Fibroblast of skin of left biceps (primary cell): ENCODE results near the gene CDK4.
A peak's percentile ranks its signal among the peaks of the same experiment; 100 is the strongest.

Source experiments
- DNase-seq, 2 experiments: peaks; one replicate each; pipeline ENCODE4 v3.0.0-alpha.2; 2013; ENCODE audit warnings: low read depth in 2 of 2

The CDK4 gene

GRCh38 chr12:57771873-57772428 is 19.8 kb upstream of the CDK4 start, which contains the start of gene METTL1:
METTL1 (minus strand) TSS chr12:57772105; CDS start chr12:57772083, 22 bp downstream.
- peak; percentile 89 to 92 for DNase-seq

DNA sequence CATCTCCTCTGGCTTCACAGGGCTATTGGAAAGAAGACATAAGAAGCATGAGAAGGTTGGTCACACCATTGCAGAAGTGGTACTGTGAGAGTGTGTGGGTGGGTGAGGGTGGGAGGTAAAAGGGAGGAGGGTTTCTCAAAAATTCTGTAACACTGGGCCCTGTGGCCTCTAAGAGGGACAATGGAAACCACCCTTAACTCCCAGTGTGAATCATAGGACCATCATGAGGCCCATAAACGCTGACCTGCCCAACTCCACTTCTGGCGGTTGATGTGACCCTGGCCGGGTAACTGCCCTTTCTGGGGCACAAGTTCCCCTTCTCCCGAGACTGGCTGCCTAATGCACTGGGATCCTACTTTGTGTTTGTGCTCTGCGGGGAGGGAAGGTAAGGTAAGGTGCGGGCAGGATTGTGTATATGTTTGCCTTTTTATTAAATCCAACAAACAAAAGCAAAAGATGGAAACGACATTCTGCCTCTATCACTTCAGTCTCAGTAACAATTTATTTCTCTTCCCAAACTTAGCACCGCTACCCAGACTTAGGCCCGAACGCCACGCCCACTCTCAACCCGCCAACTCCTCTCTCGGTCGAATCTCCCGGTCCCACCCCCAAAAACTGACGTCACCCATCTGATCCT is 19.2 kb upstream of the CDK4 start:
- peak; percentile 74 to 76 for DNase-seq

DNA sequence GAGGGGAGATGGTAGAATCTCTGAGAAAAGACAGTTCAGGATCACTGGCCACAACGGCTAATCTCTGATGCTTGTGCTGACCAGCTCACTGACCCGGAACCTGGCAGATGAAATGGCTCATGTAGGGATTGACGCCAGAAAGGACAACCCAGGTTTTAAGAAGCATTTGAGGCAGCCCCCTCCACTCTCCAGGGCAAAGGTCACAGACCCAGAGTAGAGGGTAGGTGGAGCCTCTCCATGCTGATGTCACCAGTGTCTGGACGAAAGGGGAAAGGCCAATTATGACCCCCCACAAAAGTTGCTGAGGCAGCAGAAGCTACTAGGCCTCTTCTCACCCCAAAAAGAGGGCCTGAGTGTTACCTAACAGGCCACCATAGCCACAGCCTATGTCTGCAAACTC is 18.6 kb upstream of the CDK4 start:
- DNase-seq = no peak

DNA sequence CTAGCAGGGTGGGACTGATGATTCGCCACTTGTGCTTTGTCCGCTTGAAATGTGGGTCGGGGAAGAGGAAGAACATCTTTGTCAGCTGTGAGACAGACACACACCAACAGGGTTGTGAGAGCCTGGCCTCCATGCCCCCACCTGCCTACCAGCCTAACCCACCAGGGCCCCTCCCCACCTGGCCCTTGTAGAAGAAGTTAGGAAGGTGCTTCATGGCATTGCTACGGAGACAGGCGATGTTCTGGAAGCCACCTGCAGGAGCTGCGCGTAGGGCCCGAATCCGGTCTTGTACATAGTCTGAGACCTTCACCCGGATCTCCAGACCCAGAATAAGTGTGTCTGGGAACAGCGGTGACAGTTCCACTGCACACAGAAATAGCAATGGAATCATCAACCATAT is 17.5 kb upstream of the CDK4 start:
- no peak for DNase-seq

- no peak for DNase-seq
Measured at GRCh38 chr12:57767876-57768275, 15.8 kb upstream of the CDK4 start.

DNA sequence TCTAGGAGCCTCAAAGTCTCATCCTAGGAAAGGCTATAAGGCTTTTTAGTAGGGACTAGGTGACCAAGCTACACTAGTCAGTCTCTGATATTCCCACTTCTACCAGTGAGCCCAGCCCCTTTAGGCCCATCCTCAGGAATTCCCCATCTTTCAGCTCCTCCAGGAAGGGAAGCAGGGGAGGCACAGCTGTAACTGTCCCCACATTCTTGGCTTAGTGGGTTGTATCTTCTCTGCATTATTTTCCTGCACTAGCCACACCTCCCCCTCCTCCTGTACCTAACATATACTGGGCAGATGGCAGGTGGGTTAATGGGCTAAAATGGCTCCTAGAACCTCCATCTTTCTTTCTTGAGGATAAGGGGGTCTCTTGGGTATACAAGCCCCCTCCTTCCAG is 15.2 kb upstream of the CDK4 start:
- DNase-seq = no peak

DNA sequence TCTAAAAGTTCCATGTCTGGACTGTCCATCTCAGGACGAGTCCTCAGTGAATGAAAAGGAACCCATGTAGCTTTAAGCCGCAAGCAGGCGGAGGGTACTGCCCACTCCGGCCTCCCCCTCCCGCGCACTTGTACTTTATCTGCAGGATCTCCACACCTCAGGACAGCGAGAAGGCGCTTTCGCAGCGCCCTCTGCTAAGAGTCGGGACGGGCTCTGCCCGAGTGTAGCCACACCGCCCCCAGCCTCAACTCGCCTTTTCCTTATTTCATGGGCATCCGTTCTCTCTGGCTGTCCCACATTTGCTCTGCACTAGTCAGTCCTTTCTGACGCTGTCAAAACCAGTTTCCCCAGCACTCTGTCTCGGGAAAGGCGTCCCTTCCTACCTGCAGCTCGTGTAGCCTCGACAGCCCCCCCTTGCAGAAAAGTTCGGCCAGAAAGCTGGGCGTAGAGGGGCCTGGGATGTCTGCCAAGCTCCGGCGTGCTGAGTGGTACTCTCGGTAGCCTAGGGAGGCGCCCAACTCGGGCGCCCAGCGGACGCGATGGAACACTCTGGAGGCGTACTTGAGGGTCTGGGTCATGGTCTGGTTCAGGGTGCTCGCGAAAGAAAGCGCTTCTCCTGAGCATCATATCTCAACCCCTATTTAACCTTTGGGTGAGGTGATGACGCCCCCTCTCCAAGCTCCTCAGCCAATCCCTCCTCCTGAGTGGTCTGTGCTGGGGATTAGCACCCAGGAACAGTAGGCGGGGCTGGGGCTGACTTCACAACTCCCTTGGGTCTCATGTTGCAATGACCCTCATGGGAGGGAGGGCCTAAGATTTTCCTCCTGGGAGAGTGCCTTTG is 14.6 kb upstream of the CDK4 start, which contains the start of gene CYP27B1:
Gene CYP27B1 (minus strand): TSS at position 615 of the 841 bp plus-strand sequence. CDS start 37 bp downstream, at position 578.
- DNase-seq = no peak

- DNase-seq = no peak
Measured at GRCh38 chr12:57765698-57766463, 13.8 kb upstream of the CDK4 start.

- DNase-seq = no peak
Measured at GRCh38 chr12:57765003-57765697, 13.0 kb upstream of the CDK4 start.

DNA sequence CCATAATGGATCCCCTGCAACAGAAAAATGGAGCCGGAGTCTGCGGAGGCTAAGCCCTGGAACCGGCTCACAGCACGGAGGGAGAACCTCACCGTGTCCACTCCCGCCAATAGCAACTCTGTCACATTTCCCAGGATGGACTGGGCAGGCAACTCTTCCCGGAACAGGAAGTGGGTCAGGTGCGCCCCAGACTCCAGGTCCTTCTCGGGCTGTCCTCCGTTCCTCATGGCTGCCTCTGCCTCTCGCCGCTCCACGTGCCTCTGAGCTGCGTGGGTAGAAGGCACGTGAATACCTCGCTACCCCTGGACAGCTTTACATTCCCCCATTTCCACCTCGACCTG is 12.5 kb upstream of the CDK4 start:
- DNase-seq = no peak

DNA sequence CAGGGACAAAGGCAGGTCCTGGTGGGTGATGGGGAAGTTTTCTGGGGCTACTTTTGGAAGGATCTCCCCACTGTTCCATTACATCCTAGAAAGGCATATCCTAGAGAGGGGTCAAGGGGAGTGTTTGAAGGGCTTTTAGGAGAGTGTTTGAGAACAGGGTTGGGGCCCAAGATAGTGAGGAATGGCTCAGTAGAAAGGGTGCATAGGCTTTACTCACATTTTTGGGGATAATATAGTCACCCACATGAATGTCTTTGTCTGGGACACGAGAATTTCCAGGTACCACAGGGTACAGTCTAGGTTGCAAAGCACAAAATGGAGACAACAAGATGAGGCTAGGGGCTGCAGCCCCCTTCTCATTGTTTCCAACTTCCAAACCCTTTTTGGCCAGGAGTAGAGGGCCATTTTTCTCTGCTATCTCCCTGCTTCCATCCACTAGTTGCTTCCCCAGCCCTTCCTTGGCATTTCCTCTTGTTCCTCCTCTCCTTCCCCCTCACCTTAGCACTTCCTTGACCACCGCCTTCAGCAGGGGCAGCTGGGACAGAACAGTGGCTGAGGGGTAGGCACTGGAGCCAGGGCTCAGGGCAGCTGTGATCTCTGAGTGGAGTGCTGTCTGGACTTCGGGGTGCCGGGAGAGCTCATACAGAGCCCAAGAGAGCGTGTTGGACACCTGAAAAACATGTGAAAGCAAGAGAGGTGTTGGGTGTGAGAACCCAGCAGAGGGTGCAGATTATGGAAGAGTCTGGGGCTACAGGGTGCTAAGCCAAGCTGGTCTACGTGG is 12.0 kb upstream of the CDK4 start:
- DNase-seq = no peak

DNA sequence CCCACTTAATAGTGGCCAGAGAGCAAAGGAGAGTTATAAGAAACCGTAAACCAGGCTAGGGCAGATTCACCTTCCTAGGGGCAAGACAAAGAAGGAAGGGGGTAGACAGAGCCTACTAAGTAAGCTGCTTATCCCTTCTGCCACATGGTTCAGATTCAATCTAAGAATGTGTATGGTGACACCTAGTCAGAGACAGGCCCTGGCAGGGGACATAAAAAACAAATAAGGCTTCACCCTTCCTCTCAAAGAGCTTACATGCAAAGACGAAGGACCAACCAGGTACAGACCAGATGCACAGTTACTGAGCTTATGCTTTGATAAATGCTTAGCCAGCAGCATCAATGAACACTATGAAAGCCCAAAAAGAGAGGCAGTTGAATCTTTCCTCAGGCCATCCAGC is 10.4 kb upstream of the CDK4 start:
- DNase-seq = no peak

- no peak for DNase-seq
Measured at GRCh38 chr12:57761391-57761998, 9.4 kb upstream of the CDK4 start.

GRCh38 chr12:57760347-57760982 is 8.4 kb upstream of the CDK4 start:
- no peak for DNase-seq

- DNase-seq = no peak
Measured at GRCh38 chr12:57759360-57759980, 7.4 kb upstream of the CDK4 start.

GRCh38 chr12:57758552-57759359 is 6.6 kb upstream of the CDK4 start:
- DNase-seq = no peak

DNA sequence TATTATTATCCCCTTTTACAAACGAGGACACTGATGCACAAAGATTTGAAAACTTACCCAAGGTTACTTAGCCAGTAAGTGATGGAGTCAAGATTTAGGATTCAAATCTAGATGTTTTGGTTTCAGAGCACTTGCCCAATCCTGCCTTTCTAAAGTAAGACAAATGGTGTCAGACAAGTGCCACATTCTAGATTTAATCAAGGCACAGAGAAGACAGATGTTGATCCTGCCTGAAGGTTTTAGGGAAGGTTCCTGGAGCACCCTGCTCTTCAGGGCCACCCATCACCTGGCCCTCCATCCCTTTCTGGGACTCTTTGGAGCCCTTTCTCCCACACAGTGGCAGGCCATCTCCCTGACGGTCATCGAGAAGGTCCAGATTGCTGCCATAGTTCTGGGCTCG is 5.7 kb upstream of the CDK4 start:
- no peak for DNase-seq
